ENCODE results near the gene COL15A1. TPM values are rescaled to one million over a fixed set of nuclear protein-coding genes. Genes with fewer than 3 reads are reported as not detected.
"Not testable (repeated sequence)": the region's sequence is repeated elsewhere in the genome, so short reads cannot be mapped to it uniquely, and the experiment has no call there.

Gene COL15A1
- 10 to 100 TPM in 2 of 3 donors, 1 to 10 TPM in 1; 7.5 to 61.5 (median 13.5) TPM for polyA plus RNA-seq

DNA sequence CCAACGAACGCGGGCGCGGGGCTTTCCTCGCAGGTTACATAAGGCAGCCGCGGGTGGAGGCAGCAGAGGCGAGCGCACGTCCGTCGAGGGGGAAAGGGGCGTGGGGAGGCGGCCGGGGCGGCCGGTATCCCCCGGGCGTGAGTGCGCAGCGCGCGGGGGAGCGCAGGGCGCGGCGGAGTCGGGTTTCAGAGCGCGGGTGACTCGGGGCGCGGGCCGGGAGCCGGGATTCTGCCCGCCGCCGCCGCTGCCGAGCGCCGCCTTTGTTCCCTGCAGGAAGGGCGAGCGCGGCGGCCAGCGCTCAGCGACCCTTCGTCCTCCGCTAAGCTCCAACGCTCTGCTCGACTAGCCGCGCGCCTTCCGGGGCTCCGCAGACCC is at the start of gene COL15A1:
Gene COL15A1 (plus strand): TSS at position 226 of the 375 bp plus-strand sequence. CDS start 155 bp downstream, outside the sequence.
- 1 to 4% (median 2%) methylated on average over 35 to 58 of the region's 58 CpGs for WGBS, 3 donors
- no peak within 1 kb of the TSS for H3K27ac ChIP-seq (ENCODE audit: low read depth, low read length)

DNA sequence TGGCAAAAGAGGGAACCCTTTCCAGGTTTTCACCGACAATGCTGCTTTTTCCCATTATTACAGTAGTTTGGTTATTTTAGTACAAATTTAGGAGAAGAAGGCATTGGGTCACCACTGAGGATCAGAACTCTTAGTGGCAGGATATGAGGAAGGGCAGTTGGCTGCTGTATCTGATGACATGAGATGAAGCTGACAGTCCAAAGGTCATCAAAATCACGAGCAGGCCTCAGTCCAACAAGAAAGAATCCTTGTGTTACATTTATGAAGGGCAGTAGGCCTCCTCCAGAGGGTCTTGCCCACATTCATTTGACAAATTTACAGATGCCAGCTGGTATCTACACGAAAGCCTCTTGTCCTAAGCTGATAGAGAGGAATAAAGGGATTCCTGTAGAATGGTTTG is 49.5 kb upstream of the COL15A1 start:
- no peak overlapping the region for H3K27ac ChIP-seq (ENCODE audit: low read depth, low read length)
- 78 to 89% (median 80%) methylated on average over 3 of the region's 3 CpGs for WGBS, 3 donors

DNA sequence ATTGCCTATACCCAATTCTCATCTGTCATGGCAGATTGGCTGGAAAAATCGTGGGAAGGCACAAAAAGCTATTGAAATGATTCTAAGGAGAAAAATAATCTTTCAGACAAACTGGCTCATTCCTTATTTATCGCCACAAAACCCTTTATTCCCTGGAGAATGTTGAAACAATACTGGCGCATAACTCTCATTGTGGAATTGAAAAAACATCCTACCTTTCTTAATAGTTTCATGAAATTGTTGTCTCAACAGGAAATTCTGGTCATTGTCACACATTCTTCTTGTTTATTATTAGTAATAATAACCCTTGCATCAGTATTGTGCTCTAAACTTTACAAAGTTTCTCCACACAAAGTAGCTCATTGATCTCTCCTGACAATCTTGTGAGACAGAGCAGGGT is 48.9 kb upstream of the COL15A1 start:
- WGBS, 3 donors, result 64 to 88% (median 71%) methylated on average over 3 of the region's 3 CpGs
- H3K27ac ChIP-seq (ENCODE audit: low read depth, low read length), result no peak overlapping the region

DNA sequence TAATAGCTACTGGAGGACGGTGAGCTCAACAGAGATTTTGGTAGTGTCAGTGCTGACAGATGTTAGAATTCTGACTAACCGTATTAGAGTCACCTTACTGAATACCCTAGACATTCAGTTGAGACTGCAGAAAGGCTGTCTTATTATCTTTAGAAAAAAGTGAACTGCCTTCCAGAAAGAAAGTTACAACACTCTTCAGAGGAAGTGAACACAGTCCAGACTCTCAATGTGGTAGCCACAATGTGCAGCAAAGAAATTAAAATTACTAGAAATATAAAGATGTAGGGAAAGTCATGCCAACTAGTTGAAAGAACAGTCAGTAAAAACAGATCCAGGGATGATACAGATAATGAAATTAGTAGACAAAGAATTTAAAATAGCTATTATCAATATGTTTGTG is 47.1 kb upstream of the COL15A1 start:
- WGBS, 3 donors, result 85 to 93% (median 89%) methylated on average over 2 of the region's 2 CpGs
- H3K27ac ChIP-seq (ENCODE audit: low read depth, low read length), result no peak overlapping the region

DNA sequence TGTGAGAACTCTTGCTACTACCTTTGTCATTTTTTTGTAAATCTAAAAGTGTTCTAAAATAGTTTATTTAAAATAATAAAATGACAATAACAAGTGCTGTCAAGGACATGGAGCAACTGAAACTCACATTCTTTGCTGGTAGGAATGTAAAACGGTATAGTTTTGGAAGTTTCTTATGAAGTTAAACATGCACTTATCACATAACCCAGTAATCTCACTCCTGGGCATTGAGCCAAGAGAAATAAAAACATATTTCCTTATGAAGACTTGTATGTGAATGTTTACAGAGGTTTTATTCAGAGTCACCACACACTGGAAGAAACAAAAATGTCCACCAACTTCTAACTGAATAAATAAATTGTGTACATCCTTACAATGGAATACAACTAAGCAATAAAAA is 46.0 kb upstream of the COL15A1 start:
- H3K27ac ChIP-seq (ENCODE audit: low read depth, low read length), result no peak overlapping the region
- 6 to 53% (median 39%) methylated on average over 1 of the region's 1 CpG for WGBS, 3 donors

- H3K27ac ChIP-seq (ENCODE audit: low read depth, low read length), result no peak overlapping the region
- WGBS, 3 donors, result 43 to 64% (median 45%) methylated on average over 4 of the region's 4 CpGs
Measured at GRCh38 chr9:98899408-98900056, 44.2 kb upstream of the COL15A1 start.

DNA sequence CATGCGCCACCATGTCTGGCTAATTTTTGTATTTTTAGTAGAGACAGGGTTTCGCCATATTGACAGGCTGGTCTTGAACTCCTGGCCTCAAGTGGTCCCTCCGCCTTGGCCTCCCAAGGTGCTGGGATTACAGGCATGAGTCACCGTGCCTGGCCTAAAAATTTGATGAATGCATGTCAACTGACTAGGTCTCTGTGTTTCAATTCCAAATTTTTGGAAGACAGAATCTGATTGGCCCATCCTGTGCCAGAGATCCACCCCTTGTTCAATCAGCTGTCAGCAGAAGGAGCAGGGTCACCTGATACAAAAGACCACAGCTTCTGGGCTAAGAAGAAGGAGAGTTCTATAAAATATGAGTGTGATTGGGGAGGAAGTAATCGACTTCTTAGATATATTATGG is 43.5 kb upstream of the COL15A1 start:
- H3K27ac ChIP-seq (ENCODE audit: low read depth, low read length), result no peak overlapping the region
- 89 to 96% (median 93%) methylated on average over 5 of the region's 5 CpGs for WGBS, 3 donors

DNA sequence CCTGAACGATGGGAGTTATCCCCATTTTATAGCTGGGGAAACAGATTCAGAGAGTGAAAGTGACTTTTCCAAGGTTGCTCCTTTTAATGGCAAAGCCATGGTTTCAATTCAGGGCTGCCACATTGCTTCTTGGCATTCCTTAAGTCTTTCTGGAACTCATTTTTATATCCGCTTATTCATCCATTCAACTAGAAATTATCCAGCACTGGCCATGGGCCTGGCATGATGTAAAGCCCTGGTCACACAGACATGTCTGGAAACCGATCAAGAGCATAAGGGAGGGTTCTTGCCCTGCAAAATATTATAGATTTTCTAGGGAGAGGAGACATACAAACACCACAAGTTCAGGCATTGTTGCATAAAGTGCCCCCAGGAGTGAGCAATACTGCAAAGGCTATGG is 43.0 kb upstream of the COL15A1 start:
- H3K27ac ChIP-seq (ENCODE audit: low read depth, low read length), result no peak overlapping the region
- 87 to 91% (median 88%) methylated on average over 3 of the region's 3 CpGs for WGBS, 3 donors

GRCh38 chr9:98901843-98902242 is 41.9 kb upstream of the COL15A1 start:
- 60 to 86% (median 71%) methylated on average over 3 of the region's 3 CpGs for WGBS, 3 donors
- not testable (repeated sequence) for H3K27ac ChIP-seq (ENCODE audit: low read depth, low read length)

DNA sequence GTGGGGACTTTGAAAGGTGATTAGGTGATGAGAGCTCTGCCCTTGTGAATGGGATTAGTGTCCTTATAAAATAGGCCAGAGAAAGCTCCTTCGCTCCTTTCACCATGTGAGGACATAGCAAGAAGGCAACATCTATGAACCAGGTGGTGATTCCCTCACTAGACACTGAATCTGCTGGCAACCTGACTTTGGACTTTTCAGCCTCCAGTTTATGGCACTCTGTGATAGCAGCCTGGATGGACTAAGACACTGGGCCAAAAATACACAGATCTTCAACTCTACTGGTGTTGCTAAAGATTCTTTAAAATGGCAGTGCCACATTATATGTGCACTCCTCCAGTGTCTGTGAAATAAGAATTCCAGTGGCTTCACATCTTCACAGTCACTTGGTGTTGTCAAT is 41.2 kb upstream of the COL15A1 start:
- WGBS, 3 donors, result 96 to 100% (median 96%) methylated on average over 1 of the region's 1 CpG
- no peak overlapping the region for H3K27ac ChIP-seq (ENCODE audit: low read depth, low read length)

- 82 to 99% (median 98%) methylated on average over 5 of the region's 5 CpGs for WGBS, 3 donors
- H3K27ac ChIP-seq (ENCODE audit: low read depth, low read length), result no peak overlapping the region
Measured at GRCh38 chr9:98902925-98903324, 40.8 kb upstream of the COL15A1 start.

GRCh38 chr9:98903961-98904411 is 39.7 kb upstream of the COL15A1 start:
- WGBS, 3 donors, result 66 to 76% (median 74%) methylated on average over 8 of the region's 8 CpGs
- H3K27ac ChIP-seq (ENCODE audit: low read depth, low read length), result no peak overlapping the region

GRCh38 chr9:98905015-98905414 is 38.7 kb upstream of the COL15A1 start:
- no peak overlapping the region for H3K27ac ChIP-seq (ENCODE audit: low read depth, low read length)
- 62 to 73% (median 67%) methylated on average over 4 of the region's 4 CpGs for WGBS, 3 donors

- 46 to 59% (median 57%) methylated on average over 8 of the region's 8 CpGs for WGBS, 3 donors
- H3K27ac ChIP-seq (ENCODE audit: low read depth, low read length), result no peak overlapping the region
Measured at GRCh38 chr9:98906273-98907040, 37.2 kb upstream of the COL15A1 start.

GRCh38 chr9:98907055-98907454 is 36.7 kb upstream of the COL15A1 start:
- H3K27ac ChIP-seq (ENCODE audit: low read depth, low read length), result no peak overlapping the region
- WGBS, 3 donors, result 68 to 78% (median 72%) methylated on average over 4 of the region's 4 CpGs

DNA sequence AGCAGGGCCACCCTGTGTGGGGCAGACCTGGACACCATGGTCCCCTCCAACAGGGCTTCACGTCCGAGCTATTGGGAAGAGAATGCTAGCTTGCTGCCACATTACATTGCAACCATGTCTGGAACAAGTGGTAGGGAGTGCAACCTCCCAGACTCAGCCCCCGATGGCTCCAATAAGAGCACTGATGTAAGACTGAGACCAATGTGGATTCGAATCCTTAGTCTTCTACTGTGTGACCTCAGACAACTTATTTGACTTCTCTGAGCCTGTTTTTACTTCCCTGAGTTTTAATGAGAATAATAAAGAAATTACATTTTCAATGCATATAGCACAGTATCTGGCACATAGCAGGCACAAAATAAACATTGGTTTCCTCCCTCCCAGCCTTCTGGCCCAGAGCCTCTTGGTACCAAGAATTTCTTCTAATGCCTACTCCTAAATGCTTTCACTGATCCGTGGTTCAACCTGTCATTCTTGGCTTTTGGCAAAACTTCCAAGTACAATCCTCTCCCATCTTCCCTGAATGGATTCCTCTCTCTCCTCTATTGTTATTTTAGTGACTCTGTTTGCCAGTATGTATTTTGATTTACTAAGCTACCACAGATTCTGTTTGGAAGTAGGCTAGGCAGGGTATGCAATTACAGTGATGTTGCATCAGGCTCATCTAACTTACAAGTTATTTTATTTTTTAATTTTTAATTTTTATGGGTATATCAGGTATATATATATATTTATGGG is 34.6 kb upstream of the COL15A1 start:
- WGBS, 3 donors, result 50 to 78% (median 53%) methylated on average over 5 of the region's 5 CpGs
- no peak overlapping the region for H3K27ac ChIP-seq (ENCODE audit: low read depth, low read length)

GRCh38 chr9:98909935-98910334 is 33.8 kb upstream of the COL15A1 start:
- no peak overlapping the region for H3K27ac ChIP-seq (ENCODE audit: low read depth, low read length)
- 83 to 89% (median 88%) methylated on average over 1 of the region's 1 CpG for WGBS, 3 donors

DNA sequence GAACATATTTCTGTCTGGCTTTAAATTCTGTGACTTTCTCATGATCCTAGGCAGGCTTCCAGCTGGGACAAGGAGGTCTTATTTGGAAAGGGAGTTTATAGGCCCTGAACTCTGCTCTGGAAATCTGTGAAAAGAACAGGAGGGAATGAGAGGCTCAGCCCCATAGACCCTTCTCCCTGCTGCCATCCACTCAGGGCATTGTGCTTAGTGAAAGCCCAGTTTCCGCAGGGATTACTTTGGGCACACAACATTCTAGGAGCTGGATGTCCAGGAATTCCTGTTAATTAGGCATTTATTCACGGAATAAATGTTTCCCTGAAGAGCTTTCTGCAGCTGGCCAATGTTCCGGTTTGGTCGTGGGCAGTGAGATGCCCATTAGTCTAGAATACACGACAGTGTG is 32.7 kb upstream of the COL15A1 start:
- H3K27ac ChIP-seq (ENCODE audit: low read depth, low read length), result no peak overlapping the region
- WGBS, 3 donors, result 47 to 79% (median 61%) methylated on average over 5 of the region's 5 CpGs

- 92 to 93% (median 93%) methylated on average over 6 of the region's 6 CpGs for WGBS, 3 donors
- not testable (repeated sequence) for H3K27ac ChIP-seq (ENCODE audit: low read depth, low read length)
Measured at GRCh38 chr9:98911738-98912137, 32.0 kb upstream of the COL15A1 start.
